ENCODE results near the gene TBC1D22A.

DNA sequence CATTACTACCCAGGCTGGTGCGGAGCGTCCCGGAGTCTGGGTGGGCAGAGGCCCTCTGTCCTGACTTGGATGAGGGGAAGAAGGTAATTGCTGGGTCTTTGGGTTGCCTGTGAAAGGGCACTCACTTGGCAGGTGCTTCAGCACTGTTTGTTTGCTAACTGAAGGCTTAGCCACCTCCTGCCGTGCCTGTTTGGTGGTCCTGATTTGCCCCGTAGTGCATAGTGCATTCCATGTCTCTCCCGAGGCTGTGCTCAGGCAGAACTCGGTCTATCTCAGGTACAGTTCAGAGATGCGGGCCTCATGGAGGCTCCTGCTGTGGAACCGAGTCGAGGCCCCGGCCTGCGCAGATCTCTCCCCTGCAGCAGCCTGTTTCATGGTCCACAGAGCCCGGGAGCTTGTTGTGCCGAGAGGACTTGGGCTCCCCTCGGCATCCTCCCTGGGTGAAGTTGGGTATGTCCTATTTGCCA lies 146.2 kb downstream of the TBC1D22A start:
- no peak for TF ChIP-seq POLR2A (IDR thresholded peaks at IDR 0.05; ENCODE audit: low read length)
- TF ChIP-seq GATA1 (IDR thresholded peaks at IDR 0.05; ENCODE audit: low read depth, low read length), result no peak
